Stimulated activated CD4-positive, alpha-beta T cell treated with anti-CD3 and anti-CD28 coated beads, TNF-alpha, amount 100 ng/mL, for 4 hours (primary cell): ENCODE data around the gene RPS15.
"Not testable (repeated sequence)": the region's sequence is repeated elsewhere in the genome, so short reads cannot be mapped to it uniquely, and the experiment has no call there.

Source experiments
- DNase-seq, 3 experiments: peaks; one replicate each; pipeline ENCODE4 v3.0.0-alpha.2; 2020; ENCODE audit warnings: low read depth in 3 of 3

Gene RPS15

DNA sequence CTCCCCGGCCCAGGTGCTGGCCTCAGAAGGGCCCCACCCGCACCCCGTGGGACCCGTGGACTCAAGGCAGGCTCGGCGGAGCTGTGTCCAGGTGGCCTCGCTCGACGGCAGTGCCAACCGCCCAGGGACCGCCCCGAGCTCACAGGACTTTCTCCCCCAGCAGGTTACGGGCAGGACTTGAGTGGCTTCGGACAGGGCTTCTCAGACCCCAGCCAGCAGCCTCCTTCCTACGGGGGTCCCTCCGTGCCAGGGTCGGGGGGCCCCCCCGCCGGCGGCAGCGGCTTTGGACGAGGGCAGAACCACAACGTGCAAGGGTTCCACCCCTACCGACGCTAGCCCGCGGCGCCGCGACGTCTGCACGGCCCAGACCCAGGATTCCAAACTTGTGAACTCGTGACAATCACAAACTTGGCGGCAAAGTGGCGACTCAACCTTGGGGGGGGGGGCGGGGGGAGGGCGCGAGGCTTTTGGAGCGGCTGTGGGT, 3.6 kb upstream of the RPS15 start:
- DNase-seq, result no peak

DNA sequence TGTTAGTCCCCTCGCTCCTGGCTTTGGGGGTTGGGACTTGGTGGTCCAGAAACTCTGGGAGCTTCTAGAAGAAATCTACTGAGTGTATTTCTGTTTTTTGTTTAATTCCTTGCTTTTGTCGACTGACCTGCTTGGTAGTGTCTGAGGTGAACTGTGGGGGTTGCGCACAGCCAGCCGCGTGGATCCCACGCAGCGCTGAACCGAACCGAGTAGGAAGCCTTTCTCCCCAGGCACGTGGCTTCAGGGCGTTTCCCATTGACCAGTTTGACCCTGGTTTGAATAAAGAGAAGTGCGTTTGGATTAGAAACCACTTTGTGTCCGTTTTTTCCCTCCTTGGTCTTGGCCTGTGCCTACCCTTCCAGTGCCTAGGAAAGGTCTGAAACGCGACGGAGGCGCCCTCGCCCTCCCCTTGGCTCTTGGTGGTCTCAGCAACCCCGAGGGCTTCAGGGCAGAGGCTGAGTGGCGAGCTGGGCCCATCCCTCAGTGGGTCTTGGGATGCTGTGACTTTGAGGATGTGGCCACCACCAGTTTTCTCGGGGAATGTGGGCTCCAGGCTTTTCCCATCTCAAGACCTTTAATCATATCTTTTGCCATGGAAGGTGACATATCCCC, 2.7 kb upstream of the RPS15 start:
- no peak for DNase-seq

DNA sequence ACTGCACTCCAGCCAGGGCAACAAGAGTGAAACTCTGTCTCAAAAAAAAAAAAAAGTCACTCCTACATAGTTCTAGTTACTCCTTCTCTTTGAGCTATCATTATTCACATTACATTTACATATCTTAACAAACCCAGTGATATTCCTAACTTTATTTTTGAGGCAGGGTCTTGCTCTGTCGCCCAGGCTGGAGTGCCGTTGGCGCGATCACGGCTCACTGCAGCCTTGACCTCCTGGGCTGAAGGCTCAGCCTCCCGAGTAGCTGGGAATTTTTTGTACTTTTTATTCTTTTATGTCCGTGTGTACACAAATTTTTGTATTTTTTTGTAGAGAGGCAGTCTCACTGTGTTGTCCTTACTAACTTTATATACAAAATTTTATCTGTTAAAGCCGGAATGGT, 587 bp upstream of the RPS15 start:
- DNase-seq, result no peak

DNA sequence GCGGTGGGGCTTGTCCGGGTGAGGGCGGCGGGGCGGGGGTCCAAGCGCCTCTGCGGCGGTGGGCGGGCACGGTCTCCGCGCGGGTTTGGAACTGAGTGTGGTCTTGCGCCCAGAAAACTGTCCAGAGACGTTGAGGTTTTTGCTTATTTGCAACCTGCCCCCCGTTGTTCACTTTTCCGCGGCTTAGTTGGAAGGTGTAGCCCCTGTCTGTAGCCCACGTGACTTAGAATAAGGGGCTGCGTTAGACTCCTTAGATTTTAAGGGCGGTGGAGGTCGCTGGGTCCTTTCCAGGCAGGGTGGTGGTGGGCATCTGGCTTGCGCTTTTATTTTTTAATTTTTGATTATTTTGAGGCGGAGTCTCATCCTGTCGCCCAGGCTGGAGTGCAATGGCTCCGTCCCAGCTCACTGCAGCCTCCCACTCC, 748 bp downstream of the RPS15 start:
- peak in 1 of 3 experiments; percentile 27 for DNase-seq

DNA sequence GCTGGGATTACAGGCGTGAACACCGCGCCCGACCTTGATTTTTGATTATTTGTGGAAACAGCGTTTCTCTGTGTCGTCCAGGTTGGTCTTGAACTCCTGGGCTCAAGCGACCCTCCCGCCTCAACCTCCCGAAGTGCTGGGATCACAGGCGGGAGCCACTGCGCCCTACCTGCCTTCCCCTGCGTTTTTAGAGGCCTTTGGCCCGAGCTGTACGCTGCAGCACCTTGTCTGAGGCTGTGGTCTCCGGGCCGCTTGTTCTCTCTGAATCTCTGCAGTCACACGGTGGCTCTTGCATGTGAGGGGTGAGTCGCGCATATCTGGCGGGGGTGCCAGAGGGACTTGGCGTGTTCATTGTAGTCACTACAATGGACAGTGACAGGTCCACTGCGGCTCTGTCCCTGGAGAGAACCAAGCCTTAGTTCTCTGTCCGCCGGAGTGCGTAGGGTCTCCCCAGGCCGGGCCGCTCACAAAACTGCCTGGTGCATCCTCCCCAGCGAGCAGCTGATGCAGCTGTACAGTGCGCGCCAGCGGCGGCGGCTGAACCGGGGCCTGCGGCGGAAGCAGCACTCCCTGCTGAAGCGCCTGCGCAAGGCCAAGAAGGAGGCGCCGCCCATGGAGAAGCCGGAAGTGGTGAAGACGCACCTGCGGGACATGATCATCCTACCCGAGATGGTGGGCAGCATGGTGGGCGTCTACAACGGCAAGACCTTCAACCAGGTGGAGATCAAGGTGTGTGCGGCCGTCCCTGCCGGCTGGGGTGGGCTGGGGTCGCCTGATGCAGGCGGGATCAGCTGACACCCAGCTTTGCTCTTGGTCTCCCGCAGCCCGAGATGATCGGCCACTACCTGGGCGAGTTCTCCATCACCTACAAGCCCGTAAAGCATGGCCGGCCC, 1.6 kb downstream of the RPS15 start:
- DNase-seq, result not testable (repeated sequence)

DNA sequence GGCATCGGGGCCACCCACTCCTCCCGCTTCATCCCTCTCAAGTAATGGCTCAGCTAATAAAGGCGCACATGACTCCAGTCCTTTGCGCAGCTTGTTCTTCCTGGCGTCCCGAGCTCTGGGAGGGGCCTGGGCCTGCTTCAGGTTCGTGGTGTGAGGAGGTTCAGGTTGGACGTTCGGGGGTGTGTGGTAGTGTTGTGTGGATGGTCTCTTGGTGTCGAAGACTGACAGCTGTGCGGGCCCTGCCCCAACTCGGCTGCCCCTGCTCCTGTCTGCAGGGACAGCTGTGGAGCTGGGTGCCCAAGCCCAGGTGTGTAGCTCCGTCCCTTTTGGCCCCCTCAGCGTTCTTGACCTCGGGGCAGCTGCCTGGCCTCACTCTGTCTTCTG, 2.2 kb downstream of the RPS15 start:
- DNase-seq, result no peak

DNA sequence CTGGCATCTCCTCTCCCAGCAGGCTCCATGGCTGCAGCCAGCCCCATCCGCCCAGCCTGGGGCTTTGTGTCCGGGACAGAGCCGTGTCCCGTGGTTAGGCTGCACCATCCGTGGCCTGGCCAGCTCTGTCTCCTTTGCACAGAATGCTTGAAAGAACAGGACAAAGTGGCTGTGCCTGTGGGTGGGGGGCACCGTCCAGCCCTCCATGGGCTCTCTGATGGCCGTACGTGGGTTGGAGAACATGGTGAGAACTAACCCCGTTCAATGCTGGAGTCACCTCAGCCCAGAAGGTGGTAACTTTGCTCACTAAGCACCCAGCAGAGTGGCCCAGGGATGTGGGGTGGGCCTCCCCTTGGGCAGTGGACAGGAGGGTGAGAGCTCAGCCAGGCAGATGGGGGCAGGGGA, 2.8 kb downstream of the RPS15 start:
- no peak for DNase-seq

DNA sequence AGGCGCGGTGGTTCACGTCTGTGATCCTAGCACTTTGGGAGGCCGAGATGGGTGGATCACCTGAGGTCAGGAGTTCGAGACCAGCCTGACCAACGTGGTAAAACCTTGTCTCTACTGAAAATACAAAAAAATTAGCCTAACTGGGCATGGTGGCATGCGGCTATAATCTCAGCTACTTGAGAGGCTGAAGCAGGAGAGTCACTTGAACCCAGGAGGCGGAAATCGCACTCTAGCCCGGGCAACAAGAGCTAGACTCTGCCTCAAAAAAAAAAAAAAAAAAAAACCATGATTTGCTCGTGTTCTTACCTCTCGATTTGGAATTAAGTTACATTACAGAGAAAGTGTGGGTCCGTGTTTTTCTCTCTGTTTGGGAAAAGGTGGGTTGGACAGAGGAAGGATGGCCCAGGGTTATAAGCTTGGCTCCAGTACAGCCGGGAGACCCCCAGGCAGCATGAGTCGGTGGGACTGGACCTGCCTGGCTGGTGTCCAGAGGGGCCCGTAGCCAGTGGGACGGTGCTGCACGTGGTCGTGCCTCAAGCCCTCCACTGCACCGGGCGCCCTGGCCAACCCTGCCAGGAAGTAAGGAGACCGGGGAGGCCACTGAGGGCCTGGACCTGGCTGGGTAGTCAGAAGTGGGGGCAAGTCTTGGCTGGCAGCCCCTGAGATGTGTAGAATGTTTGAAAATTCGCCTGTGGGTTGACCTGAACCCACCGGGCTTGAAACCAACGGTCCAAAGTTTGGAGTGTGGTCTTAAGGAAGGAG, 3.7 kb downstream of the RPS15 start:
- DNase-seq, result no peak

DNA sequence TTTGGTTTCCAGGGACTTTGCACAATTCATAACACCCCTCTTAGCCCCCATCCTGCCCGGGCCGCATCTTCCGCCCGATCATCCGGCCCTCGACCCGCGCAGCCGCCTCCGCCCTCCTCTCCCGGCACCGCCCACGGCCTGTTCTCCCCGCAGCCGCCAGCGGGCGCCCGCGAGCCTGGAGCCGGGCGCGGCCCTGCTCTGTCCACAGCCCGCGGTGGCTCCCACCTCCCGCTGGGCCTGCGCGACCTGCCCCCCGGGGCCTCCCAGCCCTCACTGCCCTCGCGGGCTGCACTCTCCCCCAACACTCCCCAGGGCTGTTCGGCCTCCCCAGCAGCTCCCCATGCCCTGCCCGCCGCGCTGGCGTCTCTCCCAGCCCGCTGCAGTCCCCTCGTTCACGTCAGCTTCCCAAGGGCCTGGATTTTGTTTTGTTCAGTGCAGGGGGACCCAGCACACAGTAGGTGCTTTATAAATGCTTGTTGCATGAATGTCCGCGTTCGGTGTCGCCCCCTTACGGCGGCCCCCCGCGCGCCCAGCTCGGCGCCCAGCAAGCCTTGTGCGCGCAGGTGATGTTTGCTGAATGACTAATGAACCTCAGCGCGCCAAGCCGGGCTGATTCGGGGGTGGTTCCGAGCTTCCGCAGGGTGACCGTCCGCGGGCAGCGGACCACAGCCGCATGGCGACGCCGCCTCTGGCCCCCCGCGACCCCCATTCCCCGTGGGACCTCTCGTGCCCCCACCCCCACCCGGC, 7.2 kb downstream of the RPS15 start:
- peak; percentile 58 to 70 (median 62) for DNase-seq

DNA sequence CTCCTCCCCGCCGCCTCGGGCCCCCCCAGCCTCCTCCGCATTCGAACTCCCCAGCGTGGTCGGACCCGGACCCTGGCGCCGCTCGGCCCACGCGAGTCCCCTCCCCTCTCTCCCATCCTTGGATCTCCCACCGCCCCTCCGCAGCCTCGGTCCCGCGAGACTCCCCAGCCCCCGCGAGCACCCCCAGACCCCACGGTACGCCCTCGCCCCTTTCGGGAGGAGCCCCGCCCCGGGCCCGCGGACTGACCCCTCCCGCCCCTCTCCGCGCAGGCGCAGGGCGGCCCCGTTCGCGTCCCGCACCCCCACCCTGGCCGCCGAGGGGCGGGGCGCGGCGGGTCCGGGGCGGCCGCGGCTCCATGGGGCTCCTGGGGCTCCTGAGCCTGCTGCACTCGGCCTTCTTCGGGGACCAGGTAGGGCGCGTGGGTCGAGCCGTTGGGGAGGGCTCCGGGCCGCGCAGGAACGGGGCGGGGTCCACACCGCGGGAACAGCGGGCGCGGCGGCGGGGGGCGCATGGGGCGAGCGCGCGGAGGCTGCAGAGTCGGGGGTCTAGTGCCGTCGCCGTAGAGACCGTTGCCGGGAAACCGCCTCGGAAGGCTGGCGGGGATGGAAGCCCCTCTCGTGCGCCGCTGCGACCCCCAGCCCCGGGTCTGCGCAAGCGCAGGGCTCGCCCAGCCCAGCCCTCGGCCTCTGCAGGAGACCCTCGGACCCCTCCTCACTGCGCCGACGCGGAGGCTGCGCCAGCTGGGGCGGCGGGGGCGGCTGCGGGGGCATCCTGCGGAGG, 7.9 kb downstream of the RPS15 start:
- DNase-seq, result no peak

DNA sequence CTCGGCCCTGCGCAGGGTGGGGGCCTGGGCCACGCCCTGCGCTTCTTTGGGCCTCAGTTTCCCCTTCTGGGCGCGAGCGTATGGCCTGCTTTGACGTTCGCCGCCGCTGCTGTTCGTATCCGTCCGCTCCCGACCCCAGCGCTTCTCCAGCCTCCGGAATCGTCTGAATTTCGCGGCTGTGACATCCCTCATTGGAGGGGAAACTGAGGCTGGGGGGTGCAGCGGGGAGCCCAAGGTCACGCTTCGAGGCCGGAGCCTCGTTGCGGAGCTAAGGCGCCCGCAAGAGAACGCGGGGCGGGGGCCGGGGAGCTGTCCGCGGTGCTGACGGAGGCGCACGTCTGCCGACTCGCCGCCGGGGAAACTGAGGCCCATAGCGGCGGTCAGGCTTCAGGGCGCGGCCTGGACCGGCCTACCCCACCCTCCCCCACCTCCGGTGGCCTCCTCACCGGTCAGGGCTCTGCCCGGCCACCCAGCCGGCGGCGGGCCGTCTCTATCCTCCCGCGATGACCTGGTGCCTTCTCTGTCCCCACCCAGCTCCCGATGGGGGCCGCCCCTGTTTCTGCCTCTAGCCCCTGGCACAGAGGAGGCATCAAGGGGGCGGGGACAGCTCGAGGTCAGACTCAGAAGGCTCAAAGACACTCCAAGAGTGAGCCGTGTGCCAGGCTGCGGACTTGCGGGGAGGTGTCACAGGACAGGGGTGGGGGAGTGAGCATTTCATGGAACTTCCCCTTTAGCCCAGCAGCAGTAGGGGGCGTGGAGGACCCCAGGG, 8.7 kb downstream of the RPS15 start:
- DNase-seq, result no peak

DNA sequence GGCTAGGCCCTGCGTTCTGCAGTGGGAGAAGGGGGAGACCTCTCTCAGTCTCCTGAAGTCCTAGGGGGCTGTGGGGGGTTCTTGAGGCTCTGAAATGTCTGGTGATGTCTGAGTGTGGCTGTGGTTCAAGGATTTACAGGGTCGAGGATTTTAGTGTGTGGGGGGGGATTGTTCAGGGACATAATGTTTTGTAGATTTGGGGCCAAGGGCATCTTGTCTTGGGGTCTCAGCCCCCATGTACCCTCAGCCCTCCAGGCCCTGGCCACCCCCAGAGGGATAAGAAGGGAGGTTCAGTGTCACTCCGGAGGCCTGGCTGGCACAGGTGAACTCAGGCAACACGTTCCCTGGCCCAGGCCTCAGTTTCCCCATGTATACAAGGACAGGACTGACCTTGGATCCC, 9.3 kb downstream of the RPS15 start:
- no peak for DNase-seq

DNA sequence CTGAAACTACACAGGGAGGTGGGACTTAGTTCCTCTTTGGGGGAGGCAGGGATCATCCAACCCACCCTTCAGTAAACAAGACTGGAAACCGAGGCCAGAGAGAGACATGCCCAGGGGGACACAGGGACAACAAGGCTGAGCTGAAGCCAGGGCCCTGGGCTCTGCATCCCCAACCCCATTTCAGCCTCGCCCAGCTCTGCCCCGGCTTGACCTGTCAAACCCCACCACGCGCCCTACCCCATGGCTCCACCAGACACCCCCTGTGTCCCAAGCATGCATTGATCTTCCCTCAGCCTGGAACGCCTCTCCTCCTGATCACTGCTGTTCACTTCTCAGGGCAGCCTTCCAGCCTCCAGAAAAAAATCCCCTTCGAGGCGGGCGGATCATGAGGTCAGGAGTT, 9.7 kb downstream of the RPS15 start:
- DNase-seq, result no peak

DNA sequence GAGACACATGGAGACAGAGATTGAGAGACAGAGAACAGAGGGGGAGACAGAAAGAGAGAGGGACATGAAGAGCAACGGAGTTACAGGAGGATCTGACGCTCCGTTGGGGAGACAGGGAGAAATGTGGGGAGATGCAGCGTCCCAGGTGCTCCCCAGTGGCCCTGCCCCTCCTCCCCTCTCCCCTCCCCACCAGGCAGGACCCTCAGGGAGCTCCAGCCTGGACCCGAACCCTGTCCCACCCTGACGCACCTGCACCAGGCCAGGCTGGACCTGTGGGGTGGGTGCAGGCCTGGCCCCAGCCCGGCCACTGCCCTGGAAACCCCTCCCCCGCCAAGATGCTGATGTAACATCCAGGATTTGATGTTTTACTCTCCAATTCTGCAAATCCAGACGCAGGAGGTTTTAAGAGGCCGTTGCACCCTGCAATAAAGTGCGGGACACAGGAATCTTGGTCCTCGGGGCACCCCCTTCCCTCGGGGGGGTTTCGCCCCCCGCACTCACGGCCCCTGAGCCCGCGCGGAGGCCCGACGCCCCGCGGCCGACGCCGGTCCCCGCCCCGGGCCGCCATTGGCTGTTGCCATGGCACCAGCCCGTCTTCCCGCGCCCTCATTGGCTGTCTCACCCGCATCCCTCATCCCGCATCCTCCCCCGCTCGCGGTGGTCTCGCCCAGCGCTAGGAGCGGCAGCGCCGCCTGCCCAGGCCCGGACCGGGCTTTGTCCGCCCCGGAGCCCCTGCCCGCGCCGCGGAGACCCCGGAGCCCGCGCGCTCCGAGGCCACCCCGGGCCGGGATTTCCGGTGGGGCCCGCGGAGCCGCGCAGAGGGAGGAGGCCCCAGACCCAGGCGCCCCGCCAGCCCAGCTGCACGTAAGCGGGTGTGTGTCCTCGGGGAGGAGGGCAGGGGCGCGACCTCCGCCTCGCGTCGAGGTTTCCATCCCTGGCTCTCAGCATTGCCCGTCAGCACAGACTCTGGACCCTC, 11.6 kb downstream of the RPS15 start, which contains the start of gene APC2:
APC2 (plus strand) TSS at position 655 of the 976 bp plus-strand sequence. CDS start 2,881 bp downstream, outside the sequence.
- DNase-seq, result no peak

DNA sequence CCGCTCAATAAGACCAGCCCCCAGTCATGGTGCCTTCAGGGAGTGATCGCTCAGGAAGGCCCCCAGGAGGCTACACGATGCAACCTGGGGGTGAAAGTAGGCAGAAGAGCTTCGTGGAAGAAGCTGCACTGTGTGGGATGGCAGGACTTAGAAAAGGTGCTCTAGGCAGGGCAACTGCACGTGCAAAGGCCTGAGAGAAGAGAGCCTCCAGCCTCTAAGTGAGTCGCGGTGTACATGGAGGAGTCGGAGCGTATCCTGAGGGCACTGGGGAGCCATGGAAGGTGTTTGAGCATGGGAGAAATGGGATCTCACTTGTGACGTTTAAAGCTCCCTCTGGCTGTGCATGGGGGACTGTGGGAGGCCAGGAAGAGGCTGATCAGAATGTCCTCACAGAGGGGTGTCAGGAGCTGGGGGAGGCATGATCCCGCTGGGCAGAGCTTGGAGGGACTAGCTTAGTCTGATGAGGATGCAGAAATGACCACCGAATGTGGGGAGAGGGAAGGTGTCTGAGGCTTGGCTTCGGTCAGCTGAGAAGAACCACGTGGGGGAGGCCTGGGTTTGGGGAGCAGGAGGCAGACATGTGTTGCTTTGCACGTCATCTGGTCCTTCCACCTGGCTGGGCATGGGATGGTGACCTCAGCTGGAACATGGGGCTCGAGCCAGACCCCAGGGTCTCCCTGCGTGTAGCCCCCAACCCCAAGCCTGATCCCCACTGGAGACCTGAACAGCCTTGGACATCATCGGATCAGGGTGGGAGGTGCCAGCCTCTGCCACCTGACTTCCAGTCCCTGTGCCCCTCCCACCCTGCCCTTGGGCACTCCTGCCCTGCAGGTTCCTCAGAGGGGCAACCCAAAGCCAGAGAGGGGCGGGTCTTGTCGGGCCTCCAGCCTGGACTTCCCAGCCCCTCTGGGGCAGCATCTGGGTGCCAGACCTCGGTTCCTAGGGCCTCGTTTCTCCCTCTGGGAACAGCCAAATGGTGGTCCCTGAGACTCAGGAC, 12.8 kb downstream of the RPS15 start:
- DNase-seq, result no peak

DNA sequence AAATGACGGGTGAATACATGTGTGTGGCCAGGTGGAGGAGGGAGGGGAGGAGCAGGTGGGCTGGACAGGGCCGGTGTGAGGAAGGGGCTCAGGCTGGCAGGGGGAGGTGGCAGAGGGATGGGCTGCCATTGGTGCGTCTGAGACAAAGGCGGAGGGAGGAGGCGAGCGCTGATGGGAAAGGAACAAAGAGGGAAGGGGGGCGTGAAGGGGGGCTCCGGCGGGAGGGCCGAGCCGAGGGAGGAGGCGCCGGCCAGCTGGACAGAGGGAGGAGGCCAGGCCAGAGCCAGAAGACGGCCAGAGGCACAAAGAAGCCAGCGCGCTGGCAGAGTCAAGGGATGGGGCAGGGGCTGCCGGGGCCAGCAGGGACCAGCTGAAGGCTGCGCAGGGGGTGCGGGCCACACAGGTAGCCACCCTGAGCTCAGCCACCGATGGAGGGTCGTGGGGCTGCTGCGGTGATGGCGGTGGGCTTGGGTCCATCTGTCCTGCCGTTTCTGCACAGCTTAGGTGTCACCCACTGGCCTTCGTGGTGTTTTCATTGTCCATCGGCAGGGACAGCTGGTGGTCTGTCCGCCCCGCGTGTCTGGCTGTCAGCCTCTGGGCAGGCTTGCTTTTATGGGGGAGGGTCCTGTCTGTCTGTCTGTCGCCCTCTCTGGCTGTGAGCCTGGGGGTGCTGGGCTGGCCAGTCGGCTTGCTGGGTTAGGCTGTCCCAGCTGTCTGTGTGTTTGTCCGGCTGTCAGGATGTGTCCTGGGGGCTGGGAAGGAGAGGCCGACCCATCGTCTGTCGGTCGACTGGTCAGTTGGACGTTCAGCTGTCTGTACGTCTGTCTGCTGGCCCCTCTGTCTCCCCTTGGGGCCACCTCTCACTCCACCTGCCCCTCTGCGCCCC, 14.0 kb downstream of the RPS15 start:
- DNase-seq, result no peak
